ENCODE data around the gene MTCH1.
A peak's percentile ranks its signal among the peaks of the same experiment; 100 is the strongest.
"Not testable (repeated sequence)": the region's sequence is repeated elsewhere in the genome, so short reads cannot be mapped to it uniquely, and the experiment has no call there.

MTCH1 gene

DNA sequence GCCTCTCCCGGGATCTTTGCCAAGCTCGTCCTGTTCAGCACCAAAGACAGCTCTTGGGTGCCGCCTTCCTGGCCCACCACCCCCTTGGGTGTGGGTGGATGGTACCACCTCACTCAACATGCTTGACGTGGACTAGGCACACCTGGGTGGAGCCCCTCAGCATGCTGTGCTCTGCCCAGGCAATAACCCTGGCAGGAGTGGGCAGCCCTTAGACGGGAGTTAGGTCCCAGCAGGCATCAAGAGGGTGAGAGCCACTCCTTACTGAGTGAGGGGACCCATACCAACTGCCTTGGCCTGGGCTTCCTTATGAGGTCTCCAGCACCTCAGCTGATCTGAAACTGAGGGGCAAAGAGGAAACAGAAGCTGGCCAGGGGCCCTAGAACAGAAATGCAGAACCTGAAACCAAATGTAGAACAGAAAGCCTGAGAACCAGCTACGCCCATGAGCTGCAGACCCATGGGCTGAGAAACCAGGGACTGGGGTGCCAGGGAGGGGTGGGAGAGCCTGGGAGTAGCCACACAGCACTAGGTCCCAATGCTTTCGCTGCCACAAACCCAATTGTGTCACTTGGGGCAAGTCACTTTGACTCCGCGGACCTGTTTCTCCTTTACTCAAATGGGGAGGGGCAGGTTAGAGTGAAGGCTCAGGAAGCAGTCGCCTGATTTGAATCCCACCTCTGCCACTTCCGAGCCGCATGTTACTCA lies 21.5 kb upstream of the MTCH1 start:
- Mint-ChIP-seq H3K4me3 (peak overlapping the region; percentile 58), H3K27me3 (no peaks in the 10 kb centered on the region), H3K36me3 (ENCODE audit: low read depth) (no peaks in the 10 kb centered on the region), H3K9me3 (no peaks in the 10 kb centered on the region), H3K27ac (no peak overlapping the region), H3K4me1 (ENCODE audit: low read depth) (peaks cover 30% of the 10 kb centered on the region)

DNA sequence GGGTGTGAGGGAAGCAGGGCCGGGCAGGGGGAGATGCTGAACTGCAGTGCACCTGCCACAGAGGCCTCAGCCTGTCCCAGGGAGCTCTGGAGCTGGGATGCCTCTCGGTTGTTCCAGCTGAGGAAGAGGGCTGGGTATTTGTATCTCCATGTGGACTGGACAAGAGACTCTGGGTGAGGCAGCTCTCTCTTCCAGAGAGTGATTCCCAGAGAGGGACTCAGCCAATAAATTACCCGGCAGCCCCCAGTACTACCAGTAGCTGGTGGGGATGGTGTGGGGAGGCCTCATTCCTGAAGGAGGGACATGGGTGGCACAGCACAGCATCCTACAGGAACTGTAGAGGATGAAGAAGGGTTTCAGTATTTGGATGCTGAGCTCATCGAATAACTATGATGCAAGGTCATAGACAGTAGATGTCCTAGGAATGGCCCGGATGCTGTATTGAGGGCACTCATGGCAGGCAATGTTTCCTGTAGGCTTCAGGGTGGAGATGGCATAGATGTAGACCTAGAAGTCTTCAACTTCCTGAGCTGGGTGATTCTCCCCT lies 20.9 kb upstream of the MTCH1 start:
- no peaks in the 10 kb centered on the region for H3K9me3 Mint-ChIP-seq
- H3K4me3 Mint-ChIP-seq, result peak overlapping the region; percentile 58
- no peaks in the 10 kb centered on the region for H3K27me3 Mint-ChIP-seq
- H3K4me1 Mint-ChIP-seq (ENCODE audit: low read depth), result peaks cover 30% of the 10 kb centered on the region
- H3K27ac Mint-ChIP-seq, result peak overlapping the region; percentile 65
- H3K36me3 Mint-ChIP-seq (ENCODE audit: low read depth), result no peaks in the 10 kb centered on the region

DNA sequence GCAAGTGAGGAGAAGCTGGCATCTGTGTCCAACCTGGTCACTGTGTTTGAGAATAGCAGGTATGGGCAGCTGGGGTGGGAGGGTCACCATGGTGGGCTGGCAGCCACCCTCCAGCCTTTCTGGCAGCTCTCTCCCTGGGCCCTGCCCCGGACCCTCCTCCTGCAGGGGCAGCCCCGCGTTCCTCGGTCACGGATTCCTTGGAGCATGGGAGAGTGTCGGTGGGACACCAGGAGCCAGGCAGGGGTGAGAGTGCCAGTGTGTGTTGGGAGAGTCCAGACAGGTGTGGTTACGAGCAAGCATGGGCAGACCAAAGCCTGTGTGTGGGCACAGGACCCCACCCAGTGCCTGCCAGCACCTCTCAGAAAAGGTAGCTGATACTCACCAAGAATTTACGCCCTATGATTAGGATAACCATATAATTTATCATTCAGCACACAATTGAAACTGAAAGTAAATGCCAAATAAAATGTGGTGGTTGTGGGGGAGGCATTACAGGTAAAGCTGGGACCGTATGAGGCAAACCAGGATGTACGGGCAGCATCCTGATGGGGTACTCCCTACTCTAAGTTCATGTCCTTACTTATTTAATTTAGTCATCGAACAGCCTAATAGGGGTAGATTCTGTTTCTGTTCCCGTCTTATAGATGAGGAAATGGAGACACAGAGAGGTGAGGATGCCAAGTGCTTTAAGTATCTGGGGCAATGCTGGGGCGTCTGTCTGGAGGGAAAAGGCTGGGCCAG lies 20.0 kb upstream of the MTCH1 start:
- peak overlapping the region; percentile 58 for H3K4me3 Mint-ChIP-seq
- no peaks in the 10 kb centered on the region for H3K36me3 Mint-ChIP-seq (ENCODE audit: low read depth)
- peak overlapping the region; percentile 65 for H3K27ac Mint-ChIP-seq

DNA sequence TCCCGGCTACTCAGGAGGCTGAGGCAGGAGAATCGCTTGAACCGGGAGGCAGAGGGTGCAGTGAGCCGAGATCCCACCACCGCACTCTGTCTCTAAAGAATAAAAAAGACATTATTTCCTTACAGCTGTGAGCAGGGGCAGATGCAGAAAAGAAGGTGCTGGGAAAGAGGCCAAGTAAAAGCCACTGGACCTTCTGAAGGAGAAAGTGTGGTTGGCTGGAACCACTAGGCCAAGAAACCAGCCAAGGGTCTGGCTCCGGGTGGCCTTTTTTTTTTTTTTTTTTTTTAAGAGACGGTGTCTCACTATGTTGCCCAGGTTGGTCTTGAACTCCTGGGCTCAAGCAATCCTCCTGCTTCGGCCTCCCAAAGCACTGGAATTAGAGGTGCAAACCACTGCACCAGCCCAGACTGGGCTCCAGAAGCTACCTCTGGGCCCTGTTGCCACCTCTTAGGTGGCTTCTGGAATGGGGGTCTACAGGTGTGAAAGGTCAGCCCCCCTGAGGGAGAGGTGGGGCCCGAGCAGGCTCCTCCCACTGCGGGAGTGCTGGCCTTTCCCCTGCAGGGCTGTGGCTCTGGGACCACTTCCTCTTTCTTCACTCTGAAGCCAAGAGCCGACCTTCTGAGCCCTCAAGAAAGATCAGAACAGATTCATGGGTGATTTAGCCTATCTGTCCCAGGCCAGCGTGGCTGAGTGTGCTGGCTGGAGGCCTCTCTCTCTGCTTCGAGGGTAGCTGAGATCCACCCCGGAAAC lies 19.2 kb upstream of the MTCH1 start, which contains the start of gene FGD2:
TSS of gene FGD2 (plus strand) at position 595 of the 750 bp plus-strand sequence. CDS start 163 bp downstream, outside the sequence.
- peaks cover 30% of the 10 kb centered on the region for H3K4me1 Mint-ChIP-seq (ENCODE audit: low read depth)

More for the DNA sequence above, 20.0 kb upstream of the MTCH1 start:
- no peaks in the 10 kb centered on the region for H3K9me3 Mint-ChIP-seq
- peaks cover 30% of the 10 kb centered on the region for H3K4me1 Mint-ChIP-seq (ENCODE audit: low read depth)
- H3K27me3 Mint-ChIP-seq, result no peaks in the 10 kb centered on the region

DNA sequence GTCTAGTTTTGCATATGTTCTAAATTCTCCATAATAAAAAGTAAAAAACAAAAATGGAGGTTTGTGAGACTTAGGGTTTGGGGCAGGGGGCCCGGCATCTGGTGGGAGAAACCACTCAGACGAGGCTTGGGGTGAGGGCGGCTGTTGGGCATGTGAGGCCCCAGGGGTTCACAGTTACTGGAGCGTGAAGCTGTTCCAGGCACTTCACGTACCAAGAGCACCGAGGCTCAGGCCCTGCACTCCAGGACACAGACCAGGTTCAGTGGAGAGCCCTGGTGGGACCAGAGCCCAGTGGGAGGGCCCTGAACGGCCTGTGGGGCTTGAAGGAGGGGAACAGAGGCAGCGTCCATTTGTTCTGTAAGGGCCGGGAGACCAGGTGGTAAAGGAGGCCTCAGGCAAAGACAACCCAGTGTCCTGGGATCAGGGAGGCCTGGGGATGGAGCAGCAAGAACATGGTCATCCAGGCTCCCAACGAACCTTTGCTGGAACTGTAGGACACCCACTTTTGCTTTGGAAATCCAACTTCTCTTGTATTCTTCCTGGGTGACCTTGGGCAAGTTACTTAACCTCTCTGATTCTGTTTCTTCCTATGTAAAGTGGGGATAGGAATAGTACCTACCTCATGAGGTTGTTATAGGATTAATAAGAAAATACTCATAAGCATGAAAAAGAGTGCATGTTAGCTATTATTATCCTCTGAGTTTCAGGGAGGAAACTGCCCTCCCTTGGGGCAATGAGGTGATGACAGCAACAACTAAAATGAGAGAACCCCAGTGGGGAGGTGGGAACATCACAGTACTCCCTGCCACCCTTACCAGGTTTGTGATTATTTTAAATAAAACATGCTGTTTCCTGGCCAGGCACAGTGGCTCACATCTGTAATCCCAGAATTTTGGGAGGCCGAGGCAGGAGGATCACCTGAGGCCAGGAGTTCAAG lies 18.3 kb upstream of the MTCH1 start:
- H3K4me3 Mint-ChIP-seq, result no peak overlapping the region
- H3K36me3 Mint-ChIP-seq (ENCODE audit: low read depth), result no peaks in the 10 kb centered on the region
- no peaks in the 10 kb centered on the region for H3K9me3 Mint-ChIP-seq
- H3K4me1 Mint-ChIP-seq (ENCODE audit: low read depth), result peaks cover 30% of the 10 kb centered on the region
- no peaks in the 10 kb centered on the region for H3K27me3 Mint-ChIP-seq
- H3K27ac Mint-ChIP-seq, result no peak overlapping the region

More for the DNA sequence above, 19.2 kb upstream of the MTCH1 start, which contains the start of gene FGD2:
- H3K4me3 Mint-ChIP-seq, result peak within 1 kb of the TSS; percentile 58
- H3K27ac Mint-ChIP-seq, result peak within 1 kb of the TSS; percentile 65
- no peaks in the 10 kb centered on the region for H3K36me3 Mint-ChIP-seq (ENCODE audit: low read depth)
- H3K9me3 Mint-ChIP-seq, result no peaks in the 10 kb centered on the region
- no peaks in the 10 kb centered on the region for H3K27me3 Mint-ChIP-seq

DNA sequence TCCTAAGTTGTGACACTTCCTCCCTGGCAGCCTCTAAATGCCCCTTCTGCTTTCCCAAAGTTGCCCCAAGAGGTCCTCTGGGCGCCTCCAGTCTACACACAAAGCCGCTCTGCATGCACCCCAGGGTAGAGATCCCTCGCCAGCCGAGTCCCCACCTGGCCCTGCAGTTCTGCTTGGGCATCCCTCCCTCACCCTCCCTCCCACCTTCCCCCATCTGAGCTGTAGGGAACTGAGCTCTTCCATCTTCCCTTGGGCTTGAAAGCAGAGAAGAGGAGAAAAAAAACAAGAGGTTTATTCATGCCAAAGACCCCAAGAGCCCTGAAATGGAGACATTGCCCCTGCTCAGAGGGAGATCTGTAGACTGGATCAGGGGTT lies 13.7 kb upstream of the MTCH1 start:
- no peaks in the 10 kb centered on the region for H3K27me3 Mint-ChIP-seq
- no peaks in the 10 kb centered on the region for H3K4me1 Mint-ChIP-seq (ENCODE audit: low read depth)
- no peaks in the 10 kb centered on the region for H3K9me3 Mint-ChIP-seq
- no peak overlapping the region for H3K4me3 Mint-ChIP-seq
- peak overlapping the region; percentile 18 for H3K27ac Mint-ChIP-seq
- no peaks in the 10 kb centered on the region for H3K36me3 Mint-ChIP-seq (ENCODE audit: low read depth)

DNA sequence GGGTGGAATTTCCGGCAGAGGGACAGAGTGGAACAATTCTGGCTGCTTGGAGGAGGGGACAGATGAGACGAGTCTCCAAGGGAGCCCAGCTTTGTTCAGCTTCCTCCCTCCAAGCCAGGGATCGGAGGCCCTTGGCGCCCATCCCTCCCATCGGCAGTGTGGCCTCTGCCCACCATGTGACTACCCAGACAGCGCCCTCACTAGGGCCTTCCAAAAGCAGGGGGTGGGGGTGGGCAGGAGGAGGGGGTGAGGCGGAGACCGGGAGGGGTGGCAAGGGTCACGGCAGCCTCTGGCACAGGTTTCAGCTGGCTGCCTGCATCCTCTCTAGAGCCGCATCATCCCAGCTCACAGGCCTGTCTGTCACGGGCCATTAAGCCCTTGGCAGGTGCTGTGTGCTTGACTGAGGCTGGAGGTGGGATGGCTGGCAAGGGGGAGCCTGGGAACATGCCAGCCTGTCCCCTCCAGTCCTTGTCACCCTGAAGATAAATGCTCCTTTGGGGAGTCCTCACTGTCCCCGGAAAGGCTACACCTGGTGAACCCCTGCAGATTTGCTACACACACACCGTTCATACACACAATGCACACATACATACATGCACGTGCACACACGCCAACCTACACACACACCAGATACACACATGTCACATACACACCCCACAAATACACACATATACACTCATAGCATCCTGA lies 13.2 kb upstream of the MTCH1 start:
- peak overlapping the region; percentile 18 for H3K27ac Mint-ChIP-seq
- H3K4me1 Mint-ChIP-seq (ENCODE audit: low read depth), result no peaks in the 10 kb centered on the region
- no peaks in the 10 kb centered on the region for H3K36me3 Mint-ChIP-seq (ENCODE audit: low read depth)
- no peaks in the 10 kb centered on the region for H3K9me3 Mint-ChIP-seq
- H3K4me3 Mint-ChIP-seq, result no peak overlapping the region
- H3K27me3 Mint-ChIP-seq, result no peaks in the 10 kb centered on the region

DNA sequence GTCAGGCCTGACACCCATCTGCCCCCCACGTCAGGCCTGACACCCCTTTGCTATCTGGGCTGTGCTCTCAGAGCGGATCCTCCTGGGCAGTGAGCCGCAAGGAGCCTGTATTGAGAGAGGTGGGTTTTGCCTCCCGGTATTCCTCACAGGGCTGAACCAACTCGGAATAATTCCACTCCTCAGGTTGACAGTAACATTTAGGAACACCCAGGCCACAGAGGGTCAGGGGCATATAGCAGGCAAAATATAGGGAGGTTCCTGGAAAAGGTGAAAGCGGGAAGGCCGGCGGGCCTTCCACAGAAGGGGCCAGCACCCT lies 12.7 kb upstream of the MTCH1 start:
- no peak overlapping the region for H3K4me3 Mint-ChIP-seq
- H3K36me3 Mint-ChIP-seq (ENCODE audit: low read depth), result no peaks in the 10 kb centered on the region
- H3K27me3 Mint-ChIP-seq, result no peaks in the 10 kb centered on the region
- no peaks in the 10 kb centered on the region for H3K4me1 Mint-ChIP-seq (ENCODE audit: low read depth)
- no peaks in the 10 kb centered on the region for H3K9me3 Mint-ChIP-seq
- no peak overlapping the region for H3K27ac Mint-ChIP-seq

DNA sequence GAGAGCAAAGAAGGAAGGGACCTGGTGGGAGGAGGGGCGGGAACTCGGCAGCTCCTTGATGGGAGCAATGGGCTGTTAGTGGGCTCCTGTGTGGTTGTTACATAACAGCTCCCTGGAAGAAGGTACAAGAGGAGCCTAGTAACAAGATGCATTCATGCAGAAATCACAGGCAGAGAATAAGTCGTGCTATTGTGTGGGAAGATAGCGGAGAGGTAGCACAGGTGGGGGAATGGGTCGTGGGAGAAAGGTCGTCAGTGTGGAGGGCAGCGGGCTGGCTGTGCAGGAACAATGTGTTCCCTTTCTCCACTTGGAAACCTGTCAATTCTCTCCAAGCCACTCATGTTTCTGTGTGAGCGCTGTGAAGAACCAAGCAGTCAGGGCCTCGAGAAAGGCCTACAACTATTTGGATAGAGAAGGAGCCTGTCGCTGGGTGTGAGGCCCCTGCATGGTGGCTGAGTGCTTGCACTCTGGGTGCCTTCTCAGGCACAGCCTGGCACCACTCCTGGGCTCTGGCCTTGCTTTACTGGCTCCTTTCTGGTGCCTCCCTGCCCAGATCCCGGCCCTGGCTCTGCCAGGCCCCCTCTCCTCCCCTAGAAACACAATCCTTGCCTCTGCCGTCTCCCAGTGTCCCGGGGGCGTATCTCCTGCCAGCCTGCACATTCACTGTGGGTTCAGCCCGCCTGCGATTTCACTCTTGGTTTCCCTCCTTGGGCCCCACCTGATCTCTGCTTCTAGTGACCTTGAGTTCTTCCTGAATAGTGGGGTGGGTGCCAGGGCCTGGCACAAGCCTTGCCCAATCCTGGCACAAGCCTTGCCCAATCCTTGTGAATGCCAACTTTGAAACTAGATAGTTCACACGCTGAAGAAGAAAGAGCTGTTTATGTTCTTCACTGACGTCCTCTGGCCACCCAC lies 12.1 kb upstream of the MTCH1 start:
- no peaks in the 10 kb centered on the region for H3K9me3 Mint-ChIP-seq
- H3K27ac Mint-ChIP-seq, result no peak overlapping the region
- H3K36me3 Mint-ChIP-seq (ENCODE audit: low read depth), result no peaks in the 10 kb centered on the region
- no peak overlapping the region for H3K4me3 Mint-ChIP-seq
- no peaks in the 10 kb centered on the region for H3K4me1 Mint-ChIP-seq (ENCODE audit: low read depth)
- H3K27me3 Mint-ChIP-seq, result no peaks in the 10 kb centered on the region

DNA sequence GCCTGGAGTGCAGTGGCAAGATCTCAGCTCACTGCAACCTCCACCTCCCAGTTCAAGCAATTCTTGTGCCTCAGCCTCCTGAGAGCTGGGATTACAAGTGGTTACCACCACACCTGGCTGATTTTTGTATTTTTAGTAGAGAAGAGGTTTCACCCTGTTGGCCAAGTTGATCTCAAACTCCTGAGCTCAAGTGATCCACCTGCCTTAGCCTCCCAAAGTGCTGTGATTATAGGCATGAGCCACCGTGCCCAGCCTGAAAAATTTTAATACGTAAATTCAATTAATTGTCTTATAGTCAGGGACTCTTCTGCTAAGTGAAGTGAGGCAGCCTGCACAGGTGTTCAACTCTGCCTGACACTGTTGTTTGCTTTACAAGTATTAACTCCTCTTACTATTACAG lies 4.4 kb upstream of the MTCH1 start:
- H3K27me3 Mint-ChIP-seq; H3K36me3 Mint-ChIP-seq (ENCODE audit: low read depth); H3K4me3 Mint-ChIP-seq; H3K4me1 Mint-ChIP-seq (ENCODE audit: low read depth); H3K27ac Mint-ChIP-seq; H3K9me3 Mint-ChIP-seq: not testable (repeated sequence)

DNA sequence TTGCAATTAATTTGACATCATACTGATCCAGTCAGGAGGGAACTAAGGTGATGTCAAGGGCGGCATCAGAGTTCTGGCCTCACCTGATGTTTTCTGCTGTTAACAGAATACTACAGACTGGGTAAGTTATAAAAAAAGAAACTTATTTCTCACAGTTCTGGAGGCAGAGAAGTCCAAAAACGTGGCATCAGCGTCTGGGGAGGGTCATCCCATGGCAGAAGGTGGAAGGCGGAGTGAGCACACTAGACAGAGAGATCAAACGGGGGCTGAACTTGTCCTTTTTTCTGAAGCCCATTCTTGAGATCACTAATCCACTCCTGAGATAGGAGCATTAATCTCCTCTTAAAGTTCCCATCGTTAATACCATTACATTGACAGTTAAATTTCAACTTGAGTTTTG lies 3.3 kb upstream of the MTCH1 start:
- H3K27ac Mint-ChIP-seq, result no peak overlapping the region
- no peak overlapping the region for H3K4me3 Mint-ChIP-seq
- no peaks in the 10 kb centered on the region for H3K27me3 Mint-ChIP-seq
- H3K4me1 Mint-ChIP-seq (ENCODE audit: low read depth), result peaks cover 8% of the 10 kb centered on the region
- H3K36me3 Mint-ChIP-seq (ENCODE audit: low read depth), result no peaks in the 10 kb centered on the region
- H3K9me3 Mint-ChIP-seq, result no peaks in the 10 kb centered on the region

DNA sequence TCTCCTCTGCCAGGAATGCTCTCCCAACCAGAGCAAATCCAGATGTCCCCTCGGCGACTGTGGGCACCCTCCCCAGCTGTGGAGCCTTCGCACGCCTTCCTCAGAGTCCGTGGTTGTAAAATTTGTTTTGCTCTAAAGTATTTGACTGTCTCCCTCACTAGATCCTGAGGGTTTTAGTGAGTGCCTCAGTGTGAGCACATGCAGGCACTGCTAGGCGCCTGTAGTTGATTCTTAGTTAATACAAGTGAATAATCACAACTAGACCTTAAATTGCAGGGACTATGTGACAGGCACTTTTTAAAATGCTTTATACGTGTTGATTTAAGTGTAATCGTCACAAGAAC lies 680 bp upstream of the MTCH1 start:
- peaks cover 4% of the 10 kb centered on the region for H3K36me3 Mint-ChIP-seq (ENCODE audit: low read depth)
- H3K4me1 Mint-ChIP-seq (ENCODE audit: low read depth), result peaks cover 13% of the 10 kb centered on the region
- H3K9me3 Mint-ChIP-seq, result no peaks in the 10 kb centered on the region
- no peaks in the 10 kb centered on the region for H3K27me3 Mint-ChIP-seq
- peak overlapping the region; percentile 94 for H3K27ac Mint-ChIP-seq
- H3K4me3 Mint-ChIP-seq, result peak overlapping the region; percentile 93

DNA sequence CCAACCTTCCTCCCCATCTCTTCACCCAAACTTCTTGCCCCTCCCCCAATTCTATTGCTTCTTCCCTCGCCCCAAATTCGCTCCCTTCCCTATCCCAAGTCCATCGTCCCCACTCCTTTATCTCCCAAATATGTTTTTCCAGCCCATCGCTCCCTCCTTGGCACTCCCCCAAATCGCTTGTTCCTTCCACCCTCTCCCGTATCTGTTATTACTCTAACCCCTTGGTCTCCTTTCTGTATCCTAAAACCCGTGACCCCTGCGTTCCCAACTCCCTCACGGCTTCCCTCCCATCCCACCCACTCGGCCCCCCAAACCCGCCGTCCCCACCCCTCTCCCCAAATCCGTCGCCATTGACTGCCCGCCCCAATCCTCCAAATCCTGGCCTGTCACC lies 584 bp downstream of the MTCH1 start:
- Mint-ChIP-seq H3K4me3 (no peak overlapping the region), H3K27ac (peak overlapping the region; percentile 85), H3K27me3 (no peaks in the 10 kb centered on the region), H3K36me3 (ENCODE audit: low read depth) (peaks cover 9% of the 10 kb centered on the region), H3K9me3 (no peaks in the 10 kb centered on the region), H3K4me1 (ENCODE audit: low read depth) (peaks cover 22% of the 10 kb centered on the region)

All from stimulated activated naive CD8-positive, alpha-beta T cell treated with anti-CD3 and anti-CD28 coated beads, Interleukin-15, Interleukin-2, amounts not matched to agents 100 ng/mL and 50 ng/mL, for 24 hours (primary cell).